Measurements from ENCODE around the gene AP3S2.

The AP3S2 gene

GRCh38 chr15:89830639-89831038, 63.2 kb downstream of the AP3S2 start:
- no peak for DNase-seq

- no peak for DNase-seq
These were observed 64.0 kb downstream of the AP3S2 start for GRCh38 chr15:89829616-89830440.

- no peak for DNase-seq
These were observed 64.6 kb downstream of the AP3S2 start for GRCh38 chr15:89829161-89829560.

- no peak for DNase-seq
These were observed 65.3 kb downstream of the AP3S2 start for GRCh38 chr15:89828281-89829145.

GRCh38 chr15:89827829-89828228, 66.0 kb downstream of the AP3S2 start:
- no peak for DNase-seq

- no peak for DNase-seq
These were observed 66.8 kb downstream of the AP3S2 start for GRCh38 chr15:89826671-89827655.

- no peak for DNase-seq
These were observed 68.4 kb downstream of the AP3S2 start for GRCh38 chr15:89825271-89825940.

GRCh38 chr15:89824607-89824867, 69.3 kb downstream of the AP3S2 start:
- DNase-seq, result no peak

GRCh38 chr15:89823836-89824606, 69.8 kb downstream of the AP3S2 start:
- DNase-seq, result no peak

- no peak for DNase-seq
These were observed 70.7 kb downstream of the AP3S2 start for GRCh38 chr15:89822951-89823711.

GRCh38 chr15:89822611-89822950, 71.2 kb downstream of the AP3S2 start:
- no peak for DNase-seq

- no peak for DNase-seq
These were observed 71.8 kb downstream of the AP3S2 start for GRCh38 chr15:89822026-89822425.

- DNase-seq, result no peak
These were observed 72.9 kb downstream of the AP3S2 start for GRCh38 chr15:89820666-89821611.

- DNase-seq, result no peak
These were observed 75.5 kb downstream of the AP3S2 start for GRCh38 chr15:89818287-89818686.

GRCh38 chr15:89817701-89818280, 76.0 kb downstream of the AP3S2 start:
- DNase-seq, result no peak

GRCh38 chr15:89815769-89816168, 78.0 kb downstream of the AP3S2 start:
- DNase-seq, result no peak

GRCh38 chr15:89814112-89814742, 79.6 kb downstream of the AP3S2 start:
- DNase-seq, result no peak

GRCh38 chr15:89813381-89814111, 80.2 kb downstream of the AP3S2 start:
- no peak for DNase-seq
